Ishikawa (cell line): ENCODE measurements around the gene METTL2B.

Experiments used
- CEBPB ChIP-seq: IDR thresholded peaks from 2 replicates; pipeline ENCODE4 v1.6.1; 2012
- CREB1 ChIP-seq: IDR thresholded peaks from 2 replicates; pipeline ENCODE4 v1.6.1; 2012; ENCODE audit warnings: low read depth
- EP300 ChIP-seq: IDR thresholded peaks from 2 replicates; pipeline ENCODE4 v1.6.1; 2012; ENCODE audit warnings: borderline replicate concordance
- FOXM1 ChIP-seq: IDR thresholded peaks from 2 replicates; pipeline ENCODE4 v1.6.1; 2012; ENCODE audit warnings: low read depth, borderline replicate concordance
- NFIC ChIP-seq: IDR thresholded peaks from 2 replicates; pipeline ENCODE4 v1.6.1; 2012
- RAD21 ChIP-seq: IDR thresholded peaks from 2 replicates; pipeline ENCODE4 v1.6.1; 2012; ENCODE audit warnings: low read depth
- TAF1 ChIP-seq: IDR thresholded peaks from 2 replicates; pipeline ENCODE4 v1.6.1; 2012; ENCODE audit warnings: low read depth, mild to moderate bottlenecking
- TEAD4 ChIP-seq: IDR thresholded peaks from 2 replicates; pipeline ENCODE4 v1.6.1; 2012
- YY1 ChIP-seq: IDR thresholded peaks from 2 replicates; pipeline ENCODE4 v1.6.1; 2012; ENCODE audit warnings: low read depth
- ZBTB7A ChIP-seq: IDR thresholded peaks from 2 replicates; pipeline ENCODE4 v1.6.1; 2012; ENCODE audit warnings: low read depth
- TF ChIP-seq, protein P1 (sequence below): IDR thresholded peaks from 2 replicates; pipeline ENCODE4 v1.6.1; 2012
- TF ChIP-seq, protein P2 (sequence below): IDR thresholded peaks from 2 replicates; pipeline ENCODE4 v1.6.1; 2012; ENCODE audit warnings: low read depth, mild to moderate bottlenecking
- TF ChIP-seq, protein P3 (sequence below): IDR thresholded peaks from 2 replicates; pipeline ENCODE4 v1.6.1; 2012

DNA sequence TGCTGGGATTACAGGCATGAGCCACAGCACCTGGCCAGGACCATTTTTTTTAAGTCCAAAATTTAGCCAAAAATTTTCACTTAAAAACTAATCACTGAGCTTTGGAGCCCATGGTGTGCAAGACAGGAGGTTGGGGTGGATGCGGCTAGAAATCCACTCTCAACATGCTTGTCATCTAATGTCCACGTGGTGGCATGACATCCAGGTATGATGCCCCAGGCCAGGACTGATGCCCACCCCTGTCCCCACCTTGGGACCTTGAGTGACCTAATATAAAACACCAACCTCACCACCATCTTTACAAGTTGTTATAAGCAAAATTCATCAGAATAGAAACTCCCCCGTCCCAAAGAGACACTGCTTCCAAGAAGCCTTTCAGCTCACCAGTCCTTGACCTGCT is 46.3 kb upstream of the METTL2B start:
- no peak for TF ChIP-seq TAF1
- TF ChIP-seq CREB1 = no peak
- TF ChIP-seq, protein P1, sequence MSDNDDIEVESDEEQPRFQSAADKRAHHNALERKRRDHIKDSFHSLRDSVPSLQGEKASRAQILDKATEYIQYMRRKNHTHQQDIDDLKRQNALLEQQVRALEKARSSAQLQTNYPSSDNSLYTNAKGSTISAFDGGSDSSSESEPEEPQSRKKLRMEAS = no peak
- no peak for TF ChIP-seq ZBTB7A
- no peak for TF ChIP-seq TEAD4
- no peak for TF ChIP-seq NFIC
- no peak for TF ChIP-seq RAD21
- TF ChIP-seq, protein P2, sequence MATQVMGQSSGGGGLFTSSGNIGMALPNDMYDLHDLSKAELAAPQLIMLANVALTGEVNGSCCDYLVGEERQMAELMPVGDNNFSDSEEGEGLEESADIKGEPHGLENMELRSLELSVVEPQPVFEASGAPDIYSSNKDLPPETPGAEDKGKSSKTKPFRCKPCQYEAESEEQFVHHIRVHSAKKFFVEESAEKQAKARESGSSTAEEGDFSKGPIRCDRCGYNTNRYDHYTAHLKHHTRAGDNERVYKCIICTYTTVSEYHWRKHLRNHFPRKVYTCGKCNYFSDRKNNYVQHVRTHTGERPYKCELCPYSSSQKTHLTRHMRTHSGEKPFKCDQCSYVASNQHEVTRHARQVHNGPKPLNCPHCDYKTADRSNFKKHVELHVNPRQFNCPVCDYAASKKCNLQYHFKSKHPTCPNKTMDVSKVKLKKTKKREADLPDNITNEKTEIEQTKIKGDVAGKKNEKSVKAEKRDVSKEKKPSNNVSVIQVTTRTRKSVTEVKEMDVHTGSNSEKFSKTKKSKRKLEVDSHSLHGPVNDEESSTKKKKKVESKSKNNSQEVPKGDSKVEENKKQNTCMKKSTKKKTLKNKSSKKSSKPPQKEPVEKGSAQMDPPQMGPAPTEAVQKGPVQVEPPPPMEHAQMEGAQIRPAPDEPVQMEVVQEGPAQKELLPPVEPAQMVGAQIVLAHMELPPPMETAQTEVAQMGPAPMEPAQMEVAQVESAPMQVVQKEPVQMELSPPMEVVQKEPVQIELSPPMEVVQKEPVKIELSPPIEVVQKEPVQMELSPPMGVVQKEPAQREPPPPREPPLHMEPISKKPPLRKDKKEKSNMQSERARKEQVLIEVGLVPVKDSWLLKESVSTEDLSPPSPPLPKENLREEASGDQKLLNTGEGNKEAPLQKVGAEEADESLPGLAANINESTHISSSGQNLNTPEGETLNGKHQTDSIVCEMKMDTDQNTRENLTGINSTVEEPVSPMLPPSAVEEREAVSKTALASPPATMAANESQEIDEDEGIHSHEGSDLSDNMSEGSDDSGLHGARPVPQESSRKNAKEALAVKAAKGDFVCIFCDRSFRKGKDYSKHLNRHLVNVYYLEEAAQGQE = no peak
- TF ChIP-seq, protein P3, sequence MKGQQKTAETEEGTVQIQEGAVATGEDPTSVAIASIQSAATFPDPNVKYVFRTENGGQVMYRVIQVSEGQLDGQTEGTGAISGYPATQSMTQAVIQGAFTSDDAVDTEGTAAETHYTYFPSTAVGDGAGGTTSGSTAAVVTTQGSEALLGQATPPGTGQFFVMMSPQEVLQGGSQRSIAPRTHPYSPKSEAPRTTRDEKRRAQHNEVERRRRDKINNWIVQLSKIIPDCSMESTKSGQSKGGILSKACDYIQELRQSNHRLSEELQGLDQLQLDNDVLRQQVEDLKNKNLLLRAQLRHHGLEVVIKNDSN = no peak
- TF ChIP-seq CEBPB = no peak
- no peak for TF ChIP-seq EP300
- TF ChIP-seq YY1 = no peak
- TF ChIP-seq FOXM1 = no peak
